Adrenal gland (tissue), 12 donors: ENCODE measurements around the gene GNB3. TPM values are rescaled to one million over a fixed set of nuclear protein-coding genes. Genes with fewer than 3 reads are reported as not detected.
A peak's percentile ranks its signal among the peaks of the same experiment; 100 is the strongest.

Source experiments
- DNase-seq, 7 donors: peaks; one replicate each; pipeline ENCODE4 v3.0.0-alpha.2; 2019 to 2020
- H3K27ac ChIP-seq, 5 donors: fragments of 200-600 bp; sonication (generic) in 4 of 5; 1 replicate in 3 of 5; 2 replicates in 2 of 5; pipeline versions ENCODE4 v1.5.1 to v1.8.0; 2016 to 2020; ENCODE audit warnings: mild to moderate bottlenecking in 1 of 5
- H3K27me3 ChIP-seq: fragments of 200-600 bp; 2 replicates; pipeline ENCODE4 v1.8.0; 2021
- H3K36me3 ChIP-seq, 2 donors: fragments of 200-600 bp; replicated peaks in 1 of 2; 1 replicate in 1 of 2; 2 replicates in 1 of 2; pipeline versions ENCODE4 v1.5.1 to v1.8.0; 2018 to 2022
- H3K4me1 ChIP-seq, 2 donors: fragments of 200-600 bp; replicated peaks in 1 of 2; 1 replicate in 1 of 2; 2 replicates in 1 of 2; pipeline versions ENCODE4 v1.5.1 to v1.8.0; 2018 to 2021
- H3K4me3 ChIP-seq, 4 donors: fragments of 200-600 bp; sonication (generic) in 3 of 4; one replicate each; pipeline ENCODE4 v1.5.1; 2016 to 2018
- H3K9me3 ChIP-seq, 3 donors: fragments of 200-600 bp; sonication (generic) in 1 of 3; replicated peaks in 1 of 3; 1 replicate in 2 of 3; 2 replicates in 1 of 3; pipeline versions ENCODE4 v1.5.1 to v1.8.0; 2016 to 2021
- CTCF ChIP-seq, 6 experiments: fragments of 450-650 bp in 4 of 6; fragments of 200-600 bp in 2 of 6; sonication (generic) in 1 of 6; IDR thresholded peaks; 1 replicate in 5 of 6; 2 replicates in 1 of 6; pipeline versions ENCODE4 v1.5.1 to v1.8.0; 2016 to 2021; ENCODE audit warnings: antibody characterized with exemption in 6 of 6, mild to moderate bottlenecking in 2 of 6, moderate library complexity in 1 of 6
- POLR2A ChIP-seq, 2 donors: fragments of 450-650 bp; IDR thresholded peaks; one replicate each; pipeline ENCODE4 v1.6.1; 2017; ENCODE audit warnings: antibody characterized with exemption in 2 of 2, mild to moderate bottlenecking in 2 of 2, moderate library complexity in 1 of 2
- WGBS, 4 donors: extraction: QIAGEN DNeasy Blood & Tissue Kit in 2 of 4; methylation state at CpG; one replicate each; pipeline versions ENCODE4 v1.1.5 to v1.1.7; 2013 to 2017; 5-methylcytosine and 5-hydroxymethylcytosine counted together
- intact Hi-C, 2 donors: fragments of 100-400 bp; cut with DNase I; formaldehyde crosslinking; loops; one replicate each; pipeline versions ENCODE4 v1.14.1 to v1.15.0; 2022 to 2023
- polyA plus RNA-seq, 3 donors: library from polyadenylated mRNA; stranded (reverse); fragments of 200-250 nt in 2 of 3; fragments of 350-450 nt in 1 of 3; fragmentation: Illumina TruSeq in 1 of 3; extraction: RNeasy Lipid Tissue Mini Kit (QIAGEN cat#74804) in 1 of 3; gene quantifications; one replicate each; pipeline ENCODE4 v1.2.3, GENCODE V29; 2013 to 2014
- total RNA-seq, 9 donors: library from RNA; depleted of rRNA in 4 of 9; stranded (reverse); fragments of >200 nt in 4 of 9; fragments of 120-200 nt in 1 of 9; fragmentation: NEBNext Ultra II Directional in 1 of 9; extraction: Animal tissue kit (Norgen Biotek cat#: 25700) in 1 of 9; gene quantifications; one replicate each; pipeline versions ENCODE4 v1.1.0 to v1.2.4, GENCODE V29; 2013 to 2023
- donor health status: healthy with polysubstance abuse.
- donor health status: Bipolar disorder and iron deficiency.
- donor health status: DM: yes; HTN: yes; CAD: no.
- donor health status: DM: no; HTN: no; CAD: no.
- donor health status: DM: no; HTN: no; CAD: no.
- donor health status: DM: yes; HTN: yes; CAD: no.

GNB3 gene
- total and polyA plus RNA-seq, 12 donors: 0.44 to 22.4 (median 1.7) TPM; not detected in 1

- Histone ChIP-seq H3K27ac (peak overlapping the region in 3 of 5 donors; percentile 16 to 82 (median 75)), H3K27me3 (no peaks in the 10 kb centered on the region), H3K4me1 (peaks cover 3 to 18% of the 10 kb centered on the region in 2 donors), H3K9me3 (no peaks in the 10 kb centered on the region), H3K4me3 (peak overlapping the region in 2 of 4 donors; percentile 49 to 78), H3K36me3 (peaks cover 0 to 9% of the 10 kb centered on the region in 2 donors)
- DNase-seq: peak in 1 of 7 donors; percentile 70
- 56 to 69% (median 64%) methylated on average over 12 to 19 of the region's 19 CpGs for WGBS, 4 donors
- intact Hi-C loops: loop anchor here in 1 of 2 donors (10.0 kb wide), 1 partner anchor 85 kb away; no protein-coding TSS in a partner anchor
- no peak for TF ChIP-seq POLR2A (IDR thresholded peaks at IDR 0.05)
Measured at GRCh38 chr12:6829536-6830220, 11.0 kb upstream of the GNB3 start.

- Histone ChIP-seq H3K27me3 (no peaks in the 10 kb centered on the region), H3K9me3 (no peaks in the 10 kb centered on the region), H3K36me3 (peaks cover 0 to 9% of the 10 kb centered on the region in 2 donors), H3K4me3 (no peak overlapping the region), H3K27ac (no peak overlapping the region), H3K4me1 (peaks cover 3 to 18% of the 10 kb centered on the region in 2 donors)
- intact Hi-C loops: no loop called here
- DNase-seq: no peak
- TF ChIP-seq POLR2A (IDR thresholded peaks at IDR 0.05) (no peak), CTCF (IDR thresholded peaks at IDR 0.05) (no peak)
- whole genome bisulfite sequencing, 4 donors: 83 to 96% (median 86%) methylated on average over 4 to 11 of the region's 11 CpGs
Measured at GRCh38 chr12:6830286-6830890, 10.3 kb upstream of the GNB3 start.

- Histone ChIP-seq H3K4me3 (no peak overlapping the region), H3K9me3 (no peaks in the 10 kb centered on the region), H3K36me3 (peaks cover 0 to 9% of the 10 kb centered on the region in 2 donors), H3K27me3 (no peaks in the 10 kb centered on the region), H3K4me1 (peaks cover 3 to 18% of the 10 kb centered on the region in 2 donors), H3K27ac (no peak overlapping the region)
- intact Hi-C loops: no loop called here
- no peak for DNase-seq
- TF ChIP-seq CTCF (IDR thresholded peaks at IDR 0.05): no peak
- TF ChIP-seq POLR2A (IDR thresholded peaks at IDR 0.05): no peak
- 85 to 92% (median 87%) methylated on average over 5 to 6 of the region's 6 CpGs for WGBS, 4 donors
Measured at GRCh38 chr12:6830999-6831398, 9.7 kb upstream of the GNB3 start.

- H3K9me3 ChIP-seq: no peaks in the 10 kb centered on the region
- intact Hi-C loops: no loop called here
- no peak overlapping the region for H3K4me3 ChIP-seq
- no peak overlapping the region for H3K27ac ChIP-seq
- no peak for TF ChIP-seq CTCF (IDR thresholded peaks at IDR 0.05)
- TF ChIP-seq POLR2A (IDR thresholded peaks at IDR 0.05): no peak
- peaks cover 3 to 18% of the 10 kb centered on the region in 2 donors for H3K4me1 ChIP-seq
- DNase-seq: no peak
- H3K36me3 ChIP-seq: peaks cover 0 to 9% of the 10 kb centered on the region in 2 donors
- H3K27me3 ChIP-seq: no peaks in the 10 kb centered on the region
- 82 to 87% (median 85%) methylated on average over 12 of the region's 12 CpGs for WGBS, 4 donors
Measured at GRCh38 chr12:6831450-6831995, 9.2 kb upstream of the GNB3 start.
